GM12878 (cell line): ENCODE measurements around the gene MZB1. TPM values are rescaled to one million over a fixed set of nuclear protein-coding genes. Genes with fewer than 3 reads are reported as not detected.

Source experiments
- ATF7 ChIP-seq: fragments of 450-650 bp; IDR thresholded peaks from 2 replicates; pipeline ENCODE4 v1.6.1; 2016; ENCODE audit warnings: low read depth, mild to moderate bottlenecking
- IRF3 ChIP-seq: fragments of 450-650 bp; IDR thresholded peaks from 2 replicates; pipeline ENCODE4 v1.6.1; 2014; ENCODE audit warnings: mild to moderate bottlenecking
- MYB ChIP-seq: fragments of 150-350 bp; IDR thresholded peaks from 2 replicates; pipeline ENCODE4 v1.6.1; 2014; ENCODE audit warnings: mild to moderate bottlenecking, low read depth, low read length, borderline replicate concordance
- NRF1 ChIP-seq: conservative IDR thresholded peaks from 2 replicates; pipeline ENCODE4 v1.6.1; 2011; ENCODE audit warnings: mild to moderate bottlenecking, low read depth, low read length, improper control_type of control experiment
- ZNF687 ChIP-seq: fragments of 450-650 bp; IDR thresholded peaks from 2 replicates; pipeline ENCODE4 v1.6.1; 2017; ENCODE audit warnings: mild to moderate bottlenecking, moderate library complexity
- polyA plus RNA-seq, 11 experiments: library from polyadenylated mRNA; depleted of rRNA in 4 of 11; unstranded in 6 of 11; stranded (reverse) in 5 of 11; fragments of >200 nt; fragmentation: Nextera tagmentation in 4 of 11; fragmentation: Illumina TruSeq in 1 of 11; extraction: Ambion mirVana in 4 of 11; extraction: Trizol in 1 of 11; gene quantifications; 1 replicate in 1 of 11; 2 replicates in 10 of 11; pipeline versions ENCODE4 v1.2.1 to v1.2.3, GENCODE V29; 2011 to 2016; ENCODE audit warnings: inconsistent platforms in 2 of 11, missing spikeins in 2 of 11, low read depth in 1 of 11
- total RNA-seq, 4 experiments: library from RNA; depleted of rRNA in 3 of 4; stranded (reverse); fragments of >200 nt in 3 of 4; fragmentation: Illumina TruSeq in 1 of 4; extraction: Trizol in 1 of 4; gene quantifications; 2 replicates each; pipeline versions ENCODE4 v1.2.1 to v1.2.3, GENCODE V29; 2013 to 2021

The MZB1 gene
- total and polyA plus RNA-seq, 10 of the 15 experiments (the other 5 are each of a cell fraction or from before 2014, with no cell fraction given), result 19.3 to 406 (median 188) TPM

GRCh38 chr5:139439013-139439903 lies 49.5 kb upstream of the MZB1 start, which contains the start of gene DNAJC18 (continued):
- TF ChIP-seq NRF1, result 0 out of 2 replicates have a peak, but pooled peaks have one; percentile 3
- peak; percentile 61 for TF ChIP-seq ZNF687
- TF ChIP-seq MYB, result no peak
- TF ChIP-seq ATF7, result peak; percentile 68; the same call in 1 of the 2 replicates
- peak; percentile 23; the same call in 1 of the 2 replicates for TF ChIP-seq IRF3
